Stimulated activated CD4-positive, alpha-beta T cell treated with anti-CD3 and anti-CD28 coated beads, Interleukin-12 subunit alpha, Interleukin-12 subunit beta, amount 100 ng/mL, for 4 hours (primary cell): ENCODE results near the gene IGSF9B.

Experiments used
- DNase-seq: peaks from one replicate; pipeline ENCODE4 v3.0.0-alpha.2; 2020

Gene IGSF9B

GRCh38 chr11:133953999-133954398 is 2.8 kb downstream of the IGSF9B start:
- DNase-seq, result no peak

GRCh38 chr11:133953547-133953946 is 3.2 kb downstream of the IGSF9B start:
- no peak for DNase-seq

GRCh38 chr11:133952199-133953190 is 4.3 kb downstream of the IGSF9B start:
- no peak for DNase-seq

- DNase-seq, result no peak
Observed at GRCh38 chr11:133951327-133952198, 5.2 kb downstream of the IGSF9B start.

DNA sequence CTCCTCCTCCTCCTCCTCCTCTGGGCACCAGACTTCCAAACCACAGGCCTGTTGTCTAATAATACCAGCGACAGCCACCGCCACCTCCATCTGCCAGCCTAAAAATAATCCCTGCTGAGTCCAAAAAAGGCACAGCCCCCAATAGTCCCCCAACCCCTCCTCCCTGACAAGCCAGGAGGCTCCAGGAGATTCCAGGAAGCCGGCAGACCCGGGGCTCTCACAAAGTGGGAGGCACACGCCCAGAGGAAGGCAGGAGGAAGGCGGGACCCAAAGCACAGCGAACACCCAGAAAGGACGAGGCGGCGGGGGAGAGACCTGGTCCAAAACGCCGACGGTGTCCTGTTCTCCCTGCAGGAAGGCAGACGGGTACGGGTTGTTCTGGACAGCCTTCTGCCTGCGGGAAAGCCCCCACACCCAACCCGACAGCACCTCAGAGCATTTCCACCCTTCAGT is 5.9 kb downstream of the IGSF9B start:
- DNase-seq, result no peak

GRCh38 chr11:133950421-133950820 is 6.3 kb downstream of the IGSF9B start:
- DNase-seq, result no peak

DNA sequence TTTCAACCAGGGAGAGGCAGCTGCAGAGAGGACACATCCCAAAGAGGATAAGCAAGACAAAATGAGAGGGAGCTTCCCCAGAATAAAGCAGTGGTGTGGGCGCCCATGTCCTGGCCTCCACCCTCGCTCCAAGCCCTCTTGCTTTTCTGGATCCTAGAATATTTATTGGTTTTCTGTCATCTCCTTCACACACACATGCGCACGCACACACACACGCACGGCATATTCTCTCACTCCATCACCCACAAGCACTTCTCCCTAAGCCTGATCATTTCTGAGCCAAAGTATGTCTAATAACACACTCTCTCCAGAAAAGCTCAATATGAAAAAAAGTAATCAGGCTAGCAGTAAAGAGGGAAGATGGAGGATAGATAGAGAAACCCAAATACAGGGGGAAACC is 7.6 kb downstream of the IGSF9B start:
- no peak for DNase-seq

GRCh38 chr11:133948711-133949110 is 8.1 kb downstream of the IGSF9B start:
- DNase-seq, result no peak

DNA sequence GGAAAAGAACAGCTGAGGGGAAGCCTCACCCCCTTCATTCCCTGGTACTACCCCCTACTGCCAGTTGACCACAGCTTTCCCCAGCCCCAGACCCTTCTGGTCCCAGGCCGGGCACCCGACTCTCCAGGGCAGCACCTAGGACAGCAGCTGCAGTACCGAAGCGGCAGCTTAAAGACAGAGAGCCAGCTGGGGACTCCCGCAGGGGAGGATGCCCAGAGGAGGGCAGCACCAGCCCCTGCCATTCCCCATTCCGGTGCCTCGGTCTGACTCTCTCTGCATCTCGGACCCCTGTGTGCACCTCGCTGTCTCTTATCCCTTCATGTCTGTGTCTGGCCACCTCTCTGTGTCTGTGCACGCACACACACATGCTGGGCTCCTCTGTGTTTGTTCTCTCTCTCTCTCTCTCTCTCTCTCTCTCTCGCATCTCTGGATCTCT is 9.4 kb downstream of the IGSF9B start:
- DNase-seq, result peak; percentile 49

GRCh38 chr11:133946541-133947318 is 10.0 kb downstream of the IGSF9B start:
- DNase-seq, result no peak

GRCh38 chr11:133946051-133946450 is 10.7 kb downstream of the IGSF9B start:
- no peak for DNase-seq

DNA sequence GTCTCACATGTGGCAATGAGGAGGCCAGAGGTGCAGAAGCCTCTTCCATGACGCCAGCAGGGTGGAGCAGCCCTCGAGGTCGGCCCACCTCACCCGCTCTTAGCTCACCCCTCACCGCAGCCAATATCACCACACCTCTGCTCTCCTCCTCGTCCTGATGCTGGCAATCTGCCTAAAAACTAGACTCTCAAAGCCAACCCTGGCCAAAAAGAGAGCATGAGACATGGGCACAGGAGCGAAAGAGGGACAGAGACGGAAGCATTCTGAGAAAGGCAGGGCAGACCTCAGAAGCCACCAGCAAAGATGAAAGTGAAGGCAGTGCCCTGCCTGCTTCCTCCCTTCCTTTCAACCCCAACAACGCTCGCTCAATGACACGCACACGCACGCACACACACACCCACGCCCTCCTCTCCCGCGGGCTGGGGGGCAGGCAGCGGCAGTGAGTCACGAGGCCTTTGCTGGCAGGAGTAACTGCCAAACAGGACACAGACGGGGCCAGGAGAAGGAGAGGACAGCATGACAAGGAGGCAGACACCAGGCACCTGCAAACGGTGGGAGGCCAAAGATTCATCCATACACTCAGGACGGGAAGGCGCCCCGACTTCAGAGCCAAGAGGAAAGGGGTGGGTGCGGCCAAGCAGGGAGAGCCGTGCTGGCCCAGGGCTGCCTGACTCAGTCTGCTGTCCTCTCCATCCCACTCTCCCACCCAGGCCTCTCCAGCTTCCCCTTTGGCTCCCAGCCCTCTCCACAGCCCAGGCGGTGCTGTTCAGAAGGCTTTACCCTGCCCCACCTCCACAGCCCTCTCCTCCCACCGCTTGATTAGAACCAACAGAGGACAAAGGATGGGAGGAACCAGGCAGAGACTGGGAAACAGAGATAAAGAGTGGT is 11.4 kb downstream of the IGSF9B start:
- peak; percentile 70 for DNase-seq

GRCh38 chr11:133943950-133944698 is 12.6 kb downstream of the IGSF9B start:
- DNase-seq, result no peak

- no peak for DNase-seq
Observed at GRCh38 chr11:133942577-133942976, 14.2 kb downstream of the IGSF9B start.

GRCh38 chr11:133941546-133941945 is 15.2 kb downstream of the IGSF9B start:
- no peak for DNase-seq

DNA sequence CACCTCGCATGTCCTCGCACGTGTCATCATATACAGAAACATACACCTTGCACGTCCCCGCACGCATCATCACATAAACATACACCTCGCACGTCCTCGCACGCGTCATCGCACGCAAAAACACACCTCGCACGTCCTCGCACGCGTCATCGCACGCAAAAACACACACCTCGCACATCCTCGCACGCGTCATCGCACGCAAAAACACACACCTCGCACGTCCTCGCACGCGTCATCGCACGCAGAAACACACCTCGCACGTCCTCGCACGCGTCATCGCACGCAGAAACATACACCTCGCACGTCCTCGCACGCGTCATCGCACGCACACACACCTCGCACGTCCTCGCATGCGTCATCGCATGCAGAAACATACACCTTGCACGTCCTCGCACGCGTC is 16.7 kb downstream of the IGSF9B start:
- no peak for DNase-seq

- no peak for DNase-seq
Observed at GRCh38 chr11:133939558-133939957, 17.2 kb downstream of the IGSF9B start.

- no peak for DNase-seq
Observed at GRCh38 chr11:133938166-133938565, 18.6 kb downstream of the IGSF9B start.

- no peak for DNase-seq
Observed at GRCh38 chr11:133937468-133937867, 19.3 kb downstream of the IGSF9B start.

GRCh38 chr11:133937015-133937414 is 19.8 kb downstream of the IGSF9B start:
- no peak for DNase-seq

- DNase-seq, result no peak
Observed at GRCh38 chr11:133936592-133936991, 20.2 kb downstream of the IGSF9B start.
